Measurements from ENCODE around the gene RAB15.

RAB15 gene

GRCh38 chr14:64955297-64955696, 16.8 kb downstream of the RAB15 start:
- H3K27me3 Mint-ChIP-seq = no peaks in the 10 kb centered on the region
- no peak overlapping the region for H3K4me3 Mint-ChIP-seq
- H3K27ac Mint-ChIP-seq = no peak overlapping the region
- H3K4me1 Mint-ChIP-seq = peaks cover 26 to 34% of the 10 kb centered on the region in 2 donors
- no peaks in the 10 kb centered on the region for H3K9me3 Mint-ChIP-seq
- H3K36me3 Mint-ChIP-seq = peaks cover 36 to 38% of the 10 kb centered on the region in 2 donors
- DNase-seq (no peak), ATAC-seq (replicated peaks) (no peak)

DNA sequence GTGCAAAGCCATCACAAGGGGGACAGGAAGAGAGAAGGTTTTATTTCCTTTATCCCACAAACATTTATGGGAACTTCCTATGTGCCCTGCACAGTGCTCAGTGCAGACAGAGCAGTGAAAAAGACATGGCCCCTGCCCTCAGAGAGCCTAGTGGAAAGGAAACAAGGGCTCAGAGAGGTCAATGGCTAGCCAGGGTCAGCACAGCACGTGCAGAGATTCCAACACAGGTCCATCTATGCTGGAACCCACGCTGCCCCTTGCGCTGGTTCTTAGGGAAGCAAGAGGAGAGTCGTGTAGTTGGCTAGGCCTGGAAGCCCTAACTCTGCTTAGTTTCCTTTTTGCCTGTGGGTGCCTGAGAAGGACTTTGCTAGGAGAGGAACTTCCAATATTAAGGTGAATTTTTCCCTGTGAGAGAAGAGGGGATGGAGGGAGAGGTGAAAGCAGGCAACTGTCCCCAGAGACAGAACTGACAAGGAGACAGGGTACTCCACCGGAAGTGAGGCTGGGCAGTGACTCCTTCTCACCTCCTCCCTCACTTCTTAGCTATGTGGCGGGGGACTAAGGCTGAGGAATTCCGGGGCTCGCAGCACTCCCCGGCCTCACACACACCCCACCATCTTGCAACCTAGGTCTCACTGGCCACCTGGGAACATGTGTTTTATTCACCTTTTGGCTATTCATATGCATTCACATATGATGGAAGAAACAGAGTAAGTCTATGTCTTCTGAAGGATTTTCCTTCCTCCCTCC, 17.5 kb downstream of the RAB15 start:
- Mint-ChIP-seq H3K9me3 (no peaks in the 10 kb centered on the region), H3K27ac (no peak overlapping the region), H3K27me3 (no peaks in the 10 kb centered on the region), H3K4me3 (no peak overlapping the region), H3K36me3 (peaks cover 42 to 44% of the 10 kb centered on the region in 2 donors), H3K4me1 (peaks cover 26 to 34% of the 10 kb centered on the region in 2 donors)
- ATAC-seq (replicated peaks) (no peak), DNase-seq (no peak)

DNA sequence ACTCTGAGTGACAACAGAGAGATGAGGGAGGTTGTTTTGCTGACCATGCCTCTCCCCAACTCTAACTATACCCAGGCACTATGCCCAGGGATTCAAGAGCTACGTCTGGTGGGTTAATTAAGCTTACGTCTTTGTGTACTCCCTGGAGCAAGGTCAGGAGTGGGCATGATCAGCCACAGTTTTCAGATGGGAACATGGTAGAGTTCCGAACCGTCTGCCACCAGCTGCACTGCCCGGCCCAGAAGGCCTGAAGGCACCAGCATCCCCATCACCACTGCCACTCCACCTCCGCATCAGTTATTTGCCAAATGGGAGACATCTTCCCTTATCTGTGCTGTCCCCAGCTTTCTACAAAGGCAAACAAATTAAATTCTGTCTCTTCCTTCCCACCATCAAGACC, 18.5 kb downstream of the RAB15 start:
- DNase-seq (no peak), ATAC-seq (replicated peaks) (no peak)
- no peaks in the 10 kb centered on the region for H3K27me3 Mint-ChIP-seq
- no peak overlapping the region for H3K27ac Mint-ChIP-seq
- H3K9me3 Mint-ChIP-seq = no peaks in the 10 kb centered on the region
- H3K36me3 Mint-ChIP-seq = peaks cover 48 to 49% of the 10 kb centered on the region in 2 donors
- peaks cover 26 to 34% of the 10 kb centered on the region in 2 donors for H3K4me1 Mint-ChIP-seq
- no peak overlapping the region for H3K4me3 Mint-ChIP-seq

DNA sequence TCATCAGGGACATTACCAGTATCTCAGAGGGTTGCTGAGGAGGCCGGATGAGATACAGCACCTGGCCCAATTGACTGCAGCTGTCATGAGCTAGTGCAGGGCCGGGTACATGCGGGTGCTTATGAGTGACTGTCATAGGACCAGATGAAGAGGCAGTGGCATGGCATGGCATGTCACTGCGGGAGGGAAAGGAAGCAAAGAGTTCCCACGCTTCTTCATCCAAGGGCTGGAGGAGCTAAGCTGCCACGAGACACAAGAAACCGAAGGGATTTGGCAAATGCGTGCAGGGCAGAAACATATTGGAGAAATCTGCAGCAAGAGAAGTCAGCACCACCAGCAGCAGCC, 18.9 kb downstream of the RAB15 start:
- no peaks in the 10 kb centered on the region for H3K9me3 Mint-ChIP-seq
- peaks cover 26 to 34% of the 10 kb centered on the region in 2 donors for H3K4me1 Mint-ChIP-seq
- DNase-seq = no peak
- peak overlapping the region; percentile 90 for H3K27ac Mint-ChIP-seq
- H3K27me3 Mint-ChIP-seq = no peaks in the 10 kb centered on the region
- peak overlapping the region; percentile 36 to 75 for H3K4me3 Mint-ChIP-seq
- no peak for ATAC-seq (replicated peaks)
- peaks cover 52% of the 10 kb centered on the region in 2 donors for H3K36me3 Mint-ChIP-seq

DNA sequence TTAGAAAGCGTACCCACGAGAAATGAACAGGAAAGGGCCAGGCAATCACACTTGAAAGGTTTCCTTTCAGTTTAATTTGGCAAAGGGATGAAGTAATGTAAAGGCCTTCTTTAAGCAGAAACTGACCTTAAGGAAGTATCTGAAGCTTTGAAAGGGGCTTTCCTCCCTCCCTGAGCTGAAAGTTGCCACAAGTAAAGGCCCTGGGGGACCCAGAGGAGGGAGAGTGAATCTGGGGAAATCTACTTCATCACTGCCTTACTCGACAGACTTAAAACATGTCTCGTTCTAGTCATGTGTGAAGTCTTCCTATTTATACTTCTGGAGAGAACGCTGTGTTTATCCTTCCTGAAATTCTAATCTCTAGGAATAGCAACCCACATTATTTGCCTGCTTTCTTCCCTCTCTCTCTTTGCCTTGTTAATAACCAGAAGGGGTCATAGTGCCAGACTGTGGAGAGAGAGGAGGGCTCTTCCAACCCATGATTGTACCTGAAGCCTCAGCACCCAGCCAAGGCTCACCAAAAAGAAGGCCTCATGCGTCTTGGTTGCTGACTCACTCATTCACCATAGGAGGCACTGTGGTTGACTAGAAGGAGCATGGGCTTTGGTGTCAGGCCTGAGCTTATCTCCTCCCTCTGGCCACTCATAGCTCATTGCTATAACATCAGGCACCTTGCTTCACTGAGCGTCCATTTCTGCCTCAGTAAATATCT, 19.4 kb downstream of the RAB15 start:
- peak; percentile 27 for DNase-seq
- Mint-ChIP-seq H3K4me1 (peaks cover 26 to 35% of the 10 kb centered on the region in 2 donors), H3K27me3 (no peaks in the 10 kb centered on the region), H3K4me3 (peak overlapping the region; percentile 41 to 75), H3K9me3 (no peaks in the 10 kb centered on the region), H3K36me3 (peaks cover 53 to 54% of the 10 kb centered on the region in 2 donors), H3K27ac (peak overlapping the region; percentile 90)
- ATAC-seq (replicated peaks) = peak; percentile 87 to 90

- H3K36me3 Mint-ChIP-seq = peaks cover 53 to 61% of the 10 kb centered on the region in 2 donors
- DNase-seq (no peak), ATAC-seq (replicated peaks) (no peak)
- H3K27me3 Mint-ChIP-seq = no peaks in the 10 kb centered on the region
- peaks cover 28 to 45% of the 10 kb centered on the region in 2 donors for H3K4me1 Mint-ChIP-seq
- no peak overlapping the region for H3K27ac Mint-ChIP-seq
- no peak overlapping the region for H3K4me3 Mint-ChIP-seq
- H3K9me3 Mint-ChIP-seq = no peaks in the 10 kb centered on the region
Measured at GRCh38 chr14:64951724-64952123, 20.4 kb downstream of the RAB15 start.

GRCh38 chr14:64951291-64951690, 20.8 kb downstream of the RAB15 start:
- H3K4me3 Mint-ChIP-seq = no peak overlapping the region
- H3K27me3 Mint-ChIP-seq = no peaks in the 10 kb centered on the region
- peaks cover 28 to 49% of the 10 kb centered on the region in 2 donors for H3K4me1 Mint-ChIP-seq
- DNase-seq = no peak
- ATAC-seq (replicated peaks) = no peak
- H3K36me3 Mint-ChIP-seq = peaks cover 57 to 64% of the 10 kb centered on the region in 2 donors
- no peak overlapping the region for H3K27ac Mint-ChIP-seq
- no peaks in the 10 kb centered on the region for H3K9me3 Mint-ChIP-seq

GRCh38 chr14:64950889-64951288, 21.2 kb downstream of the RAB15 start:
- no peaks in the 10 kb centered on the region for H3K27me3 Mint-ChIP-seq
- no peak overlapping the region for H3K4me3 Mint-ChIP-seq
- H3K27ac Mint-ChIP-seq = no peak overlapping the region
- H3K36me3 Mint-ChIP-seq = peaks cover 59 to 66% of the 10 kb centered on the region in 2 donors
- DNase-seq = no peak
- no peak for ATAC-seq (replicated peaks)
- peaks cover 28 to 49% of the 10 kb centered on the region in 2 donors for H3K4me1 Mint-ChIP-seq
- H3K9me3 Mint-ChIP-seq = no peaks in the 10 kb centered on the region

- no peak for DNase-seq
- peaks cover 59 to 71% of the 10 kb centered on the region in 2 donors for H3K36me3 Mint-ChIP-seq
Measured at GRCh38 chr14:64948612-64949210, 23.4 kb downstream of the RAB15 start.

GRCh38 chr14:64947710-64948611, 24.2 kb downstream of the RAB15 start:
- ATAC-seq (replicated peaks) (no peak), DNase-seq (no peak)
- Mint-ChIP-seq H3K9me3 (no peaks in the 10 kb centered on the region), H3K36me3 (peaks cover 59 to 73% of the 10 kb centered on the region in 2 donors), H3K4me1 (peaks cover 31 to 54% of the 10 kb centered on the region in 2 donors), H3K27me3 (no peaks in the 10 kb centered on the region), H3K4me3 (no peak overlapping the region), H3K27ac (peak overlapping the region; percentile 3)

More at GRCh38 chr14:64948612-64949210, 23.4 kb downstream of the RAB15 start:
- ATAC-seq (replicated peaks) = no peak
- Mint-ChIP-seq H3K27me3 (no peaks in the 10 kb centered on the region), H3K9me3 (no peaks in the 10 kb centered on the region), H3K27ac (no peak overlapping the region), H3K4me1 (peaks cover 31 to 54% of the 10 kb centered on the region in 2 donors), H3K4me3 (no peak overlapping the region)

DNA sequence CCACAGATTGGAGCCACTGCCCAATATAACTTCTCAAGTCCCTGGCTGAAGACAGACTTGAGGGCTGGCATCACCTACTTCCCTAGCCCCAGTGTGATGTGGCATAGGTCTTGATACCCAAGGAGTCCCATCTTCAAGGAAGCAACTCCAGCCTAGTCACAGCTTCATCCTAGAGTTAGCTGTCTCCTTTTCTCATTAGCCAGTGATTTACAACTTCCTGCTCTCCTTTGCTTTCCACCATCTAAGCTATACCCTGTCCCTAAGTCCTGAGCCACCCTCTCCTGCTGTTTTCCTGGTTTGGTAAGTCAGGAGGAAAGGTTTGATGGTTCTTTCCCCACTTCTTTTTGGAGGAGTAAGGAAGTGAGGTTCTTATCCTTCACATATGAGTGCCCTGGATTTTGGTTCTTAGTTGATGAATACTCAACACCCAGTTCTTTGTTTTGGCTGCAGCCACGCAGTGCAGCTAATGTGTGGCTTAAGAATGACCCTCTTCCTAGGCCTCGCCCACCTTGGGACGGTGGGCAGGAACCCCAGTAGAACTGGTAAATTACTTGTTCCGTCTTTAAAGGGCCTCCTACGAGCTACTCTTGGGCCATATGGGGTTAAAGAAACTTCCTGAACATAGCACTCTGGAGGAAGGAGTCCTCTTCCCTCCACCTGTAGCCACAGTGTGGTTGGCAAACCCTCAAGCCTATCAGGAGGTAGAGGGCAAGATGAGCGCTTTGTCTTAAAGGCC, 25.7 kb downstream of the RAB15 start:
- Mint-ChIP-seq H3K27ac (no peak overlapping the region), H3K27me3 (no peaks in the 10 kb centered on the region), H3K36me3 (peaks cover 58 to 80% of the 10 kb centered on the region in 2 donors), H3K4me3 (no peak overlapping the region), H3K9me3 (no peaks in the 10 kb centered on the region), H3K4me1 (peaks cover 25 to 46% of the 10 kb centered on the region in 2 donors)
- ATAC-seq (replicated peaks) (no peak), DNase-seq (no peak)

GRCh38 chr14:64945431-64946178, 26.5 kb downstream of the RAB15 start:
- Mint-ChIP-seq H3K36me3 (peaks cover 55 to 76% of the 10 kb centered on the region in 2 donors), H3K27me3 (no peaks in the 10 kb centered on the region), H3K9me3 (no peaks in the 10 kb centered on the region), H3K4me3 (no peak overlapping the region), H3K4me1 (peaks cover 23 to 43% of the 10 kb centered on the region in 2 donors), H3K27ac (no peak overlapping the region)
- DNase-seq = no peak
- ATAC-seq (replicated peaks) = no peak

GRCh38 chr14:64944861-64945260, 27.3 kb downstream of the RAB15 start:
- ATAC-seq (replicated peaks) = no peak
- H3K27ac Mint-ChIP-seq = no peak overlapping the region
- H3K9me3 Mint-ChIP-seq = no peaks in the 10 kb centered on the region
- peaks cover 52 to 76% of the 10 kb centered on the region in 2 donors for H3K36me3 Mint-ChIP-seq
- no peak for DNase-seq
- H3K4me1 Mint-ChIP-seq = peaks cover 24 to 43% of the 10 kb centered on the region in 2 donors
- no peaks in the 10 kb centered on the region for H3K27me3 Mint-ChIP-seq
- H3K4me3 Mint-ChIP-seq = no peak overlapping the region

Data from stimulated activated naive B cell treated with anti-CD40 and anti-IgM and Interleukin-4, amounts not matched to agents 10 μg/mL and 1 μg/mL and 100 μg/mL, for 72 hours (primary cell).